Ramos (cell line): ENCODE measurements around the gene GNB1L.

Source experiments
- in situ Hi-C: fragments of 300-500 bp; cut with MboI; formaldehyde crosslinking; loops from one replicate; pipeline ENCODE4 v1.14.3; 2022; ENCODE audit warnings: low sequenced_read_pairs; ENCODE audit not compliant: unreplicated experiment

The GNB1L gene

DNA sequence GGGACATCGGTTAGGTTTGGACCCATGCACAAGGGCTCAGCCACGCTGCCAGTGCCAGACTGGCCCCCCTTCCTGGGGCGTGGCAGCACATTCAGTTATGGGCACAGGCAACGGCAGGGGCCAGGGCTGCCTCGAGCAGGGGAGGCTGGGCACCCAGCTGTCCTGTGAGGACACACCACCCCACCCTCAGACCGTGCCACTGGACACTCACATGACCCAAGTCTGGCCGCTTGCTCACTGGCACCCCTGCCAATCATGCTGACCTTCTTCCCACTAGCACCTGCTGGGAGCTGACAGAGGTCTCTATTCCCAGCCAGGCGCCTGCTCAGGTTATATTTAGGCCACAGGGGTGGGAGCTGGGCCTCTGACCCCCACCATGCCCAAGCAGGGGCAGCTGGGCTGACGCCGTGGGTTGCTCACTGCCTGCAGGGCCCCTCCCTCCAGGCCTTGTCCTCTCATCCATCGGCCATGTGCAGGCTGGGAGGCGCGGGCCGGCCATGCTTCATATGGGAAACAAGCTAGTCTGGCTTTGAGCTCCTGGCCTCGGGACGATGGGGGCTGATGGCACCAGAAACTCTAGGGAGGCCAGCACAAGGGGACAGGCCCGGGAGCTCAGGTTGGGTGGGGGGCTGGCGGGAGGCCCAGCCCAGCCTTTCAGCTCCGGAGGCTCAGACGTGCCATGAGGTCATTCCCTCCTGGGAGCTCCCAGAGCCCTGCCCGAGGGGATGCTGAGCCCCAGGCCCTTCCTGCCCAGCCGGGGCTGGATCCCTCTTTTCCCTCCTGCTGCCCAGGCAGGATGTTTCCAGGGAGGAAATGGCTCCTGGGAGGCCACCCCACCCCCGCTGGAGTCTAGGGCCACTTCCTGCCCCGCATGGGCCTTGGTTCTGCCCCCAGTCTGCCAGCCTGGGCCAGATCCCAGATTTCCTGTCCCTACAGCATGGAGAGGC is 109.2 kb downstream of the GNB1L start:
- in situ Hi-C loops = no loop called here

DNA sequence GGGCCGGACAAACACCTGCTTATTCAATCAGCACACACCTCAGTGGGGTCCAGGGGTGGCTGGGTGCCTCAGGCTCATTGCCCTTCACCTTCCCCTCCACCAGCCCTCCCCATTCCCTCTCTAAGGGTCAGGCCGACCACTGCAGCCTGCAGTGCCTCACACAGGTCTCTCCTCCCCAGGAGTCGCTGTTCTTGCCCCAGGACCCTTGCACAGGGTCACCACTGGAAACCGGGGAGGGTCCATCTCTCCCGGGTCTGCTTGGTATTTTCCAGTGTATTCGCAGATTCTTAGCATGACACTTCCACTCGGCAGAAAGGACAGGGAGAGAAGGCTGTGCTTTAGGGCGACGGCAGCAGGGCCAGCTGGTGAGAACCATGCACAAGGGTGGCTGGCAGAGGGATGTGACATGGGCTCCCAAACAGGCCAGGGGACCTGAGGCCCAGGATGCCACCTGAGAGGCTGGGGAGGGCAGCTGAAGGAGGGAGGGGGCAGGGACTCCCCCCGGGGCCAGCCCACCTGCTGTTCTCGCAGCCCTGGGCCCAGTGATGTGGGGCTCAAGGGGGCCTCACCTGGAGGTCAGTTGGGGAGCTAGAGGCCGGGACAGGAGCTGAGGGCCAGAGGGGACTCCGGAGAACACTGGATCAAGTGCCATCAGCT is 110.2 kb downstream of the GNB1L start:
- in situ Hi-C loops = no loop called here

DNA sequence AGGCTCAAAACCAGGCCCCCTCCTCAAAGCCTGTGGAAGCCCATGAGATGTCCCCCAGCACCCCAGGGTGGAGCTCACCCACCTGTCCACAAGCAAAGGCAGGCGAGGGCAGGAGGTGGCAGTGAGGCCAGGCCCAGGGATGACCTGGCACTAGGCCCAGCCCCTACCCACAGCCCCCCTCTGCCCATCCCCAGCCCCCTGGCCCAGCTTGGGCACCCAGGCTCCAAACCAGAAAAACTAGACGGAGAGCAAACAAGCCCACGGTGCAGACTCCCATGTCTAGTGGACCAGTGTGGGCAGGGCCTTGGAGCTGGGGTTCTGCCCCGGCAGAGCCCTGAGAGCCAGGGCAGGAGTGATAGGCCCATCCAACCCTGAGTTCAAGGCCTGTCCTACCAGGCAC is 111.0 kb downstream of the GNB1L start:
- in situ Hi-C loops = no loop called here

DNA sequence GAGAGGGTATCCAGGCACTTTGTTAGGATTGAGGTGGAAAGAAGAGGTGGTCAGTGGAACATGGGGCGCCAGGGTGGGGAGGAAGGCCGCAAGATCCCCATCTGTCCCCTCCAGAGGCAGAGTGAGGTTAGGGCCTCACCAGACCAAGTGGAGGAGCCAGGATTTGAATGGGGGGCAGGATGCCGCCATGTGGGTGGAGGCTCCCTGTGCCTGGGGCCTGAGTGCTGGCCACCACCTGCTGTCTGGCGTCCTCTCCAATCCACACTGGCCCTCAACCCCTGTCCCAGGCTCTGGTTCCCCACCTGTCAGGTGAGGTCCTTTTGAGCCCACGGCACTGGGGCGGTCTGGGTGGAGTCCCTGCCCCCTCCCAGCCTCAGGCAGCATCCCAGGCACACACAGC is 111.6 kb downstream of the GNB1L start:
- in situ Hi-C loops = no loop called here

DNA sequence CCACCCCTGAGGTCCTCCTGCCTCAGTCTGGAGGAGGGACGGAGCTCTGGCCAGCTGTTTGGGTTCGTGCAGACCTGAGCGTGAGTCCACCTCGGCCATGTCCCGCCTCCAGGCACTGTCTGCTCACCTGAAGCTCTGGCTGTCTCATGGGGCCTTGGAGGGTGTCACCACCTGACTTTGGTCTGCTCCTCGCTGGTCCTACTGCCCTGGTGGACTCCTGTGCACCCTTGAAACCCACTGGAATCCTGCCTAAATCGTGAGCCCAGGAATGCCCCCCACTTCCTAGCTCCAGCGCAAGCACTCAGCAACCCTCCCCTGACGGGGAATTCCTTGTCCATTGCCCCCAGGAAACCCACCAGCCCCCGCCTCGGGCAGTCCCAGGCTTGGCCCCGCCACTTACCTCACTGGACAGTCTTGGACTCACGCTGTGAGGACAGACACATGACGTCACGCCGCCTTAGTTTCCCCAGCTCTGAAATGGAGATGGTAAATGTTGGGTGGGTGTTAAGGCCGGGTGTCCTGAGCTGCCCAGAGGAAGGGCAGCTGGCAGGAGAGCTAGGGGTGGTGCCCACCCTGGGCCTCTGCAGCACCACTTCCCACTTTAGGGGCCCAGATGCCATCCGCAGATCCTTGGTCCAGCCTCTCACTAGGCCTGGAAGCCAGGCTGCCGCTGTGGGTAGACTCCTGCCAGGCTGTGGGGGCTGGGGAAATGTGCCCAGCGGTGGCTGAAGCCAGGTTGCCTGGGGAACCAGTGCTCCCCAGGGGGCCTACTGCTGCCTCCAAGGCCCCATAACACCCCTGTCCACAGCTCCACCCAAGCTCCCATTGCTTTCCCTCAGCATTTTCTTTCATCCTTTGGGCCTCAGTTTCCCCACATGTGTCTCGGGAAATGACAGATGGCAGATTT is 112.3 kb downstream of the GNB1L start:
- in situ Hi-C loops = no loop called here

DNA sequence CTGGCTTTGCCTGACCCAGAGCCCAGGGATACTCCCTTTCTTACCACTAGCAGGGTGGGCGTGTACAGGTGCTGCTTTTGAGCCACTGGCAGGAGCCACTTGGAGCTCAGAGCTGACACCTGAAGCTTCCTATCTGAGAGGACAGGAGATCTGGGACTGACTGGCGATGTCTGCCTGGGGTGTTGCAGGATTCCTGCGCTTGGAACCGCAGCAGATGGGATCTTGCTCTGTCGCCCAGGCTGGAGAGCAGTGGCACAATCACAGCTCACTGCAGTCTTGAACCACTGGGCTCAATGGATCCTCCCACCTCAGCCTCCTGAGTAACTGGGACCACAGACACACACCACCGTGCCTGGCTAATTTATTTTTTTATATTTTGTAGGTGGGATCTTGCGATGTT is 113.6 kb downstream of the GNB1L start:
- in situ Hi-C loops = no loop called here

DNA sequence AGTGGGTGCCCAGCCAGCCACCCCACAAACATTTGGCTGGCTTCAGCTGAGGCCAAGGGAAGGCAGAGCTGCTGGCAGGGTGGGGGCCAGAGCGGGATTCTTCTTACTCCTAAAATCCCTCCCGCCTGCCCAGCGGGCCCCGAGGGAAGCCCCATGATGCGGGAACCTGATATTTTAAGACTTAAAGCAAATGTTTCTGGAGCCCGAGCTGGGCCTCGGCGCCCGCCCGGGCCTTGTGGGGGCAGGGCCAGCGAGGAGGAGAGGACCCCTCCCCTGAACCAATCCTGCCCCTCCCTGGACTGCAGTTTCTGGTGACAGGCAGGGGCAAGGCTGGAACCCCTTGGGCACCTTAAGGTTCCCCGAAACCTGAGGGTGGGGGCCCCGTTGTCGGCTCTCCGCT is 114.1 kb downstream of the GNB1L start:
- in situ Hi-C loops = no loop called here

DNA sequence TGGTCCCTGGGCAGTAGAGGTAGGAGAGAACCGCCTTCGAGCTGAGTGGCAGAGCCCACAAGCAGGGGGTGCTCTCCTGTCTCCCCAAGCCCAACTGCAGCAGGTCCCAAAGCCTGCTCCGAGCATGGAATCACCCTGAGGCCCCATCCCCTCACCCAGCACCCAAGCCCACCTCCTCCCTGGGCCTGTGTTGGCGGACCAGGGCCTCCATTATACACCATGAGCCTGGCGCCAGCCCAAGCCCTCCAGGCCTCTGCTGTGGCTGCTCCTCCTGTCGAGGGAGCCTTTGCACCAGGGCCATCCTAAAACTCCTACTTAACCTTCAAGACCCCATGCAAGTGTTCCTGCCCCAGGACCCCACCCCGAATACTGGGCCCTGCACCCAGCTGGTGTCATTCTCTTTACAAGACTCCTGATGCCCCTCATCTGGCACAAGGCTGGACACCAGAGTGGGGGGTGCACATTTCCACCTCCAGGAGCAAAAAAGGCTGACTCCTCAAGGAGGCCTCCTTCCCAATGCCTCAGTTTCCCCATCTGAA is 114.7 kb downstream of the GNB1L start:
- in situ Hi-C loops = no loop called here

DNA sequence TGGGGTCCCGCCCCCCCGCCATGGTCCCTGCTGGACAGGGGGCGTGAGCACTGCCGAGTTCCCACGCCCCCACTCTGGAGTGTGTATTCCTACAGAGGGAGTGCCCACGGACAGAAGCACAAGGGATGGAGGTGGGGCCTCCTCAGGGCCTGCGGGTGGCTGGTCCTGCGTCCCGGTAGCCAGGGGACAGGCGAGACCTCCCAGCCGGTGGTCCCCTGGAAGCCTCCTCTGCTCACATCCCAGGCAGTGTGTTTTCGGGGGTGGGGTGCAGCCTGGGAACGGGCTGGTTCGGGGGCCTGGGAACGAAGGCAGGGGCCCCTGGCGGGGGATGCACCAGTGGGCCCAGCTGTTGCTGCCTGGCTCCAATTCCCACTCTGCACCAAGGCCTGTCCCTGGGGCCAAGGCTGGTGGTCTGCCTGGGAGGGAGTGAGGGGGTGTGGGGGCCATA is 115.2 kb downstream of the GNB1L start:
- in situ Hi-C loops = no loop called here

DNA sequence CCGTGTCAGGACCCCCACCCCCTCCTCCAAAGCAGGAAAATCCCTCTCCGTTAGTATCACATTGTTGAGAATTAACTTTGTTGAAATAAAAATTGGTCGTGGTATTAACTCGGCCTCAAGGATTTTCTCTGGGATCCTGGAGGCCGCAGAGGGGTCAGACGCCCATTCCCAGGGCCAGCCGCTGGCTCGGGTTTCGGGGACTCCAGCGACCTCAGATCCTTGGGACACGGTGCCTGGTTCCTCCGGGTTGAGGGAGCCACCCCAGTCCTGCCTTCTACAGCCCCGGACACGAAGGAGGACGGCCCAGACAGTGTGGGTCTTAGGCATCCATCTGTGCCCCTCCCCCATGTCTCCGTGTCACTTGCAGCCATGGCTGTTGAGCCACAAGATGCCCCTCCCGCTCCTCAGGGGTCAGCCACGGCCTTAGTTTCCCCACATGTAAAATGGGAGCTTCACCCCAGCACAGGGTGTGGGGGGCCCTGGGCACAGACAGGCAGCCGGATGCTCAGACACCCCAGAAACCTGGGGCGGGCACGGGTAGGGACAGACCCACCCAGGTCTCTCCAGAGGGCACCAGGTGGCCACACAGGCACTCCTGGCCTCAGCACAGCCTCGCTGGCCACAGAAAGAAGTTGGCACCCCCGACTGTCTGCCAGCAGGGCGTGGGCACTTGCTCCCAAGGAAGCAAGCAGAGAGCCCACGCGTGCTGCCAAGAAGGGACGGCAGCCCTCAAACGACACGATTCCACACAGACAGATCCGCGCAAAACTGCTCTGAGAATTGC is 115.8 kb downstream of the GNB1L start:
- in situ Hi-C loops = no loop called here

DNA sequence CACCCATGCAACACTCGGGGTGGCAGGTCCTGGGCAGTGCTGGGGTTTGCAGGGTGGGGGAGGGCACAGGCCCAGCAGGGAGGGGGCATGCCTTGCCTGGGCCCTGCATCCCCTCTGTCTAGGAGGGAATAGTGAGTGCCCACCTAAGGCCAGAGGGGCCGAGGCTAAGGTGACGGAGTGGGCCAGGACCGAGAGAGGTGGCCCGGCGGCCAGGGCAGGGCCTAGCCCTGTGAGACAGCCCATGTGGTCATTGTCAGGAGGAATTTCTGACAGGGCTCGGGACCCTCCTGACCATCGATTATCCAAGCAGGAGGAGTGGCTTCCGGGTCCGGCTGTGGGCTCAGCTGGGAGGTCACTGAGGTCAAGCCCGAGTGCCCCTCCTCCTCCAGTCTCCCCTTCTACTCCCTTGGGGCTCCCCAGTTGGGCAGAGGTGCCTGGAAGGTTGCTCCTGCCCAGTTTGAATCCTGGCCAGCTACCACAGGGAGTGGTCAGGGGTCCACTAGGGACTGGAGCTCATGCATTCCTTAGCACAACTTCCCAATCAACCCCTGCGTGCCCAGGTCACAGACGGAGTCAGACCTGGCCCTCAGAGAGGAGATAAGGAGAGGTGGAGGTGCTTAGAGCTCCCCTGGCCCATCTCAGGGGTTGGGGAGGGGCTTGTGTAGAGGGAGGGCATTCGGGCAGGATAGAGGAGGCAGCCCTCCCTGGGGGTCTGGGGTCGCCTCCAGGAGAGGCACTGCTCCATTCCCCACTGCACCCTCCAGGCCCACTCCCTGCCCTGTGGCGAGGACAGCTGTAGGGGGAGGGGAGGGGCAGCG is 116.6 kb downstream of the GNB1L start:
- in situ Hi-C loops = no loop called here

DNA sequence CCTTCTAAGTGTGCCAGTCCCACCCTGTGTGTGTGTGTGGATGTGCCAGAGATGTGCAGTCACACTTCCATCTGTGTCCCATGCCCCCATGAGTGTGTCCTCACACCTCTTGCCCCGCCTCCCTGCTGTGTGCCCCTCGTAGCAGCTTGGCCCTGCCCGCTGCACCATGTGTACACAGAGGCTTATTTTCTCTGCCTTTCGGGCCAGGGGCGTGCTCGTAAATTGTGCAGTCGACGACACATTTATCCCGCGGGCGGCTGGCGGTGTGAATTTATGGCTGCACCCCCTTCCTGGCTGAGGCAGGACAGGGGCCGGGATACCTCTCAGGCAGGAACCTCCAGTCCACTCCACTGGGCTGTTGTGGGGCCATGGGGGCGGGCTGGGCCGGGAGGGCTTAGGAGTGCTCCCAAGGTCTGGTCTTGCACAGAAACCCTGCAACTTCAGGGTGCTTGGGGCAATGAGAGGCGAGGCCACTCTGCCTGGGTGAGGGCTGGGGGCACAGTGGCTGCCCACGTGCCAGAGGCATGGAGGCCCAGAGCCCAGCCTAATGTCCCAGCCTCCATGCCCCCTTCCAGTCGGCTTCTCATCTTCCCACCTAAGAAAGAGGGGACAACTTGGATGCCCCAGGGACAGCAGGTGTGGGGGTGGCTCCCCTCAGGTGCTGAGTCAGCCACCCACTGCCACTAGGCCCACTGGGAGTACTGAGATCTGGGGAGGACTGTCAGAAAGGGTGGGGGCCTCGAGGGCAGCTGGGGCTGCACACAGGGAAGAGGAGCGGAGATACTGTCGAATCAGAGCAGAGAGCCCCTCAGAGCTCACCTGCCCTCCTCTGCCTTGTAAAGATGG is 118.8 kb downstream of the GNB1L start:
- in situ Hi-C loops = no loop called here

DNA sequence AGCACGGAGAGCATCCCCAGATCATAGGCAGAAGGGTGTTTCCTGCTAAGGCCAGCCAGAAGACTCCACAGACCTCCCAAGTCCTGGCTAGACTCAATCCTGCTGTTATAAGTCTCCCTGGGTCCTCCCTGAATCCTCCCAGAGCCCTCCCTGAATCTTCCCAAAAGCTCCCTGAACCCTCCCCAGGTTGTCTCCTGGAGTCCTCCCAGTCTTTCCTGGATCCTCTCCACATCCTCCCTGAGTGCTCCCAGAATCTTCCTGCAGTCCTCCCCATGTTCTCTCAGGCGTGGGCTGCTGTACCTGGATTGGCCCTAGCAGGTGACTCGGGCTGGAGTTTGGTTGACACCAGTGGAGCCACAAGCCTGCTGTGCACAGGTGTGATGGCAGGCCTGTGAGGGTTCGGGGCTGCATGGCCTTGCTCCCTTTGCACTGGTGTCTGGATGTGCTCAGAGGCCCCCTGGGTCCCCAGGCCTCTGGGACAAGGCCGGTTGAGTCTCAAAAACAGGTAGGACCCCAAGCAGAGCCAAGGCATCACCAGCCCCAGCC is 119.8 kb downstream of the GNB1L start:
- in situ Hi-C loops = loop anchor here (5.0 kb wide), 1 partner anchor 182 kb away; no protein-coding TSS in a partner anchor

DNA sequence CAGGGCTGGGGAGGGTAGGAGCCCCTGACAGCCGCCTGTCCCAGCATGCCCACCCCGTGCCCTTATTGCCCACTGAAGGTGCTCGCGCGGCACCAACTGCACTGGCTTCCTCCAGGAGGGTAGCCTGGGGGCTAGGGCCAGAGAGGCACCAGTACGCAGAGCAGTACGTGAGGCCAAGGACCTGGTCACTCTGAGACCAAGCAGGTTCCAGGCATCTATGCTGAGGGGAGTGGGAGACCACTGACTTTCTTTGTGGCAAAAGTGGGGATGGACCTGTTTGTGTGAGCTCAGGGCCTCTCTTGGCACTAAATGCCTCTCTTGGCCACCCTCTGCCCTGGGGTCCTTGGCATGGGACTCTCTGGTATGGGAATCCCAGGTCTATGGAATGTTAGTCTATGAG is 120.5 kb downstream of the GNB1L start:
- in situ Hi-C loops = loop anchor here (5.0 kb wide), 1 partner anchor 183 kb away; no protein-coding TSS in a partner anchor

DNA sequence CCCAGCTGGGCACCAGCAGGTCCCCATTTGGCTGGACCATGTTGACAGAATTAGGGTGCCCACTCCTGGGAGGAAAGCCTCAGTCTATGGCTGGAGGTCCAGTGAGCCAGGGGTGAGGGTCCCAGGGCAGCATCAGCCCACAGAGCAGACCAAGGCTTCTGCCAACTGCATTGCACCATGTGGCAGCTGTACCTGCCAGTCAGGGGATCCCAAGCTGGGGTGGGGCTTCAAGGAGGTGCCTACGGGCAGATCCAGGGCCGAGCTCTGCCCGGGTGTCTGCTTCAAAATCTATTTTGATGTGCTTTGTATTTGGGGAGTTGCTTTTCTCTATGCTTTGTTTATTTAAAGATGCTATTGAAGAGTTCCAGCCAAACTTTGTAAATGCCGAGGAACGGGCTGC is 120.9 kb downstream of the GNB1L start:
- in situ Hi-C loops = loop anchor here (5.0 kb wide), 1 partner anchor 184 kb away; no protein-coding TSS in a partner anchor
